Embryonic facial prominence (tissue), 1 donor: Measurements from ENCODE around the gene TFPI2.

ENCODE experiments used
- DNase-seq: peaks from one replicate; pipeline ENCODE4 v3.0.0-alpha.2; 2016; ENCODE audit errors: extremely low spot score

The TFPI2 gene

GRCh38 chr7:93855797-93856196, 34.8 kb downstream of the TFPI2 start:
- no peak for DNase-seq

GRCh38 chr7:93854480-93854879, 36.1 kb downstream of the TFPI2 start:
- no peak for DNase-seq

GRCh38 chr7:93851536-93851935, 39.0 kb downstream of the TFPI2 start:
- no peak for DNase-seq

- no peak for DNase-seq
These were observed 47.3 kb downstream of the TFPI2 start for GRCh38 chr7:93843260-93843659.

- DNase-seq: no peak
These were observed 51.6 kb downstream of the TFPI2 start for GRCh38 chr7:93838966-93839365.

GRCh38 chr7:93837245-93837644, 53.3 kb downstream of the TFPI2 start:
- DNase-seq: no peak

GRCh38 chr7:93836116-93836515, 54.4 kb downstream of the TFPI2 start:
- no peak for DNase-seq

GRCh38 chr7:93835702-93836101, 54.9 kb downstream of the TFPI2 start:
- no peak for DNase-seq
